LNCAP (cell line): Measurements from ENCODE around the gene ANKRD13D.

Experiments used
- CTCF ChIP-seq: fragments of 450-650 bp; IDR thresholded peaks from 2 replicates; pipeline ENCODE4 v1.5.1; 2017; ENCODE audit warnings: mild to moderate bottlenecking

ANKRD13D gene

GRCh38 chr11:67303835-67304411, 14.8 kb downstream of the ANKRD13D start:
- TF ChIP-seq CTCF = no peak

GRCh38 chr11:67304511-67305113, 15.5 kb downstream of the ANKRD13D start:
- no peak for TF ChIP-seq CTCF

- TF ChIP-seq CTCF = no peak
Observed at GRCh38 chr11:67306769-67307544, 17.9 kb downstream of the ANKRD13D start.

- no peak for TF ChIP-seq CTCF
Observed at GRCh38 chr11:67307545-67308001, 18.5 kb downstream of the ANKRD13D start.

GRCh38 chr11:67308031-67308866, 19.1 kb downstream of the ANKRD13D start:
- no peak for TF ChIP-seq CTCF

- no peak for TF ChIP-seq CTCF
Observed at GRCh38 chr11:67309166-67309565, 20.1 kb downstream of the ANKRD13D start.

- no peak for TF ChIP-seq CTCF
Observed at GRCh38 chr11:67309661-67310061, 20.6 kb downstream of the ANKRD13D start.
